ENCODE measurements around the gene C19orf25. TPM values are rescaled to one million over a fixed set of nuclear protein-coding genes. Genes with fewer than 3 reads are reported as not detected.
A peak's percentile ranks its signal among the peaks of the same experiment; 100 is the strongest.

Gene C19orf25
- total and polyA plus RNA-seq, 2 of the 13 experiments (the other 11 are each of a cell fraction or from before 2014, with no cell fraction given) = 14.2 to 32.4 TPM

DNA sequence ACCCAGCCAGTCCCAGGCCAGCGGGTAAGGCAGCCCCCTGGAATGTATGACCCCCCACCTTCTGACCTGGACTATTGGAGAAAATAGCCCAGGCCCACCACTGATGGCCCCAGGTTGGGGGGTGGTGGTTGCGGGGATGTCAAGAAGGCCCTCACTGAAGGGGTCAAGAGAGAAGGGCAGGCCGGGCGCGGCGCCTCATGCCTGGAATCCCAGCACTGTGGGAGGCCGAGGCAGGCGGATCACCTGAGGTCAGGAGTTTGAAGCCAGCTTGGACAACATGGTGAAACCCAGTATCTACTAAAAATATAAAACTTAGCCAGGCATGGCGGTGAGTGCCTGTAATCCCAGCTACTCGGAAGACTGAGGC is 35.3 kb upstream of the C19orf25 start:
- no peak for FAIRE-seq
- Histone ChIP-seq H3K27ac (ENCODE audit: extremely low read length, insufficient read depth, low read length) (no peak overlapping the region), H3K27me3 (ENCODE audit: control insufficient read depth in 1 of 2, insufficient read depth in 2 of 2, low read length in 2 of 2) (peaks cover 0 to 17% of the 10 kb centered on the region in 2 experiments; a peak in 3 of 5 replicates), H3K79me2 (ENCODE audit: insufficient read depth, low read length) (no peaks in the 10 kb centered on the region), H2AFZ (ENCODE audit: low read length) (no peak overlapping the region), H3K4me1 (ENCODE audit: insufficient read depth, low read length) (peaks cover 34% of the 10 kb centered on the region), H3K4me2 (ENCODE audit: low read depth, low read length) (no peak overlapping the region), H4K20me1 (ENCODE audit: insufficient read depth, low read length) (no peaks in the 10 kb centered on the region), H3K9ac (ENCODE audit: insufficient read depth, low read depth, low read length) (no peak overlapping the region), H3K36me3 (replicated peaks in 1 of 2; ENCODE audit: control insufficient read depth in 1 of 2, insufficient read depth in 2 of 2, low read length in 2 of 2) (no peaks in the 10 kb centered on the region), H3K4me3 (replicated peaks in 1 of 3; ENCODE audit: insufficient read depth in 1 of 3, low read depth in 2 of 3, low read length in 3 of 3) (no peak overlapping the region), H3K9me3 (ENCODE audit: low read length) (no peaks in the 10 kb centered on the region)
- ATAC-seq = no peak
- intact Hi-C loops (cut with micrococcal nuclease; ENCODE audit: unreplicated experiment) (no loop called here), in situ Hi-C loops (cut with HindIII; ENCODE audit: extremely low pct_ligation_motif_present, low pct_unique_long_range_greater_than_20kb) (loop anchor here (5.0 kb wide), 1 partner anchor 57 kb away; no protein-coding TSS in a partner anchor)
- TF ChIP-seq PHF21A (CRISPR knock-in tag; IDR thresholded peaks at IDR 0.05) (no peak), AGO1 (IDR thresholded peaks at IDR 0.05; ENCODE audit: low read depth, low read length, poor library complexity, severe bottlenecking) (peak; percentile 4), MNT (IDR thresholded peaks at IDR 0.05) (no peak)
- no peak for DNase-seq (ENCODE audit: low spot score)
- ChIA-PET CTCF (ENCODE audit: low intra/inter-chr PET ratio, low total read pairs) (interaction anchor here (2.0 to 2.1 kb wide), 2 partner anchors 11 to 69 kb away, joined by 5 to 8 read pairs; no protein-coding TSS in a partner anchor), POLR2A (no interaction called here)
- WGBS (ENCODE audit: low lambda C conversion rate) = 8% methylated on average over 9 of the region's 10 CpGs
- no TSS peak for BruUV-seq (replicated peaks)

DNA sequence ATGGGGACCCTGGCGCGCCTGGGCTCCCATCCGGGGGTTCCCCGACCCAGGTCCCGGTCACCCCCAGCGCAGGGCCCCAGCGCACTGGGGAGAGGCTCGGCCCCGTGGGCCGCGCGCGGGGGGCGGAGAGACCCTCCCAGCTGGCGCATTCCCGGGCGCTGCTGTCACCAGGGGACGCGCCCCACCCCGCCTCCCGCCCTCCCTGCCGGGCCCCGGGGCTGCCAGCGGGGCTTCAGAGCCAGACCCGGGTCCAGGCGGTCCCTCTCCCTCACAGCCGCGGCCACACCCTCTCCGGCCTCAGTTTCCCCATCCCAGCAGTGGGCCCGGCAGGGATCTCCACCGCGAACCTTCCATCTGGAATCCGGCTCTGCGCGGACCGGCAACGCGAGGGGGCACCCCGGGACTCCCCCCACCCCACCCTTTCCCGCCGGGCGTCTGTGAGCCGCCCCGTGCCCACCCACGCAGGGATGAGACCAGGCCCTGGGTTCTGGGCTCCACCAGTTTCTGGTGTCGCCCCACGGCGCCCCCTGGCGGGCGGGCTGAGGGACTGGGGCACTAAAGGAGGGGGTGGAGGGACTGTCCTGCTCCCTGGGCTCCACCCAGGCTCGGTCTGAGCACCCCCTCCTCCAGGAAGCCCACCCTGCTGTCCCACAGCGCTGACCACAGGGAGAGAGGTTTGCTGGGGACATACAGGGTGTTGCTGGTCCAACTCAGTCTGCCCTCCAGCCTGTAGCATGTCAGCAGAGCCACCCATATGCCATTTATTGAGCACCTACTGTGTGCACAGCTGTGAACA is 34.7 kb upstream of the C19orf25 start:
- Histone ChIP-seq H3K4me3 (replicated peaks in 1 of 3; ENCODE audit: insufficient read depth in 1 of 3, low read depth in 2 of 3, low read length in 3 of 3) (peak overlapping the region; percentile 50 to 73 (median 71); a peak in 4 of 6 replicates), H3K79me2 (ENCODE audit: insufficient read depth, low read length) (no peaks in the 10 kb centered on the region), H3K27me3 (ENCODE audit: control insufficient read depth in 1 of 2, insufficient read depth in 2 of 2, low read length in 2 of 2) (peaks cover 0 to 15% of the 10 kb centered on the region in 2 experiments; a peak in 3 of 5 replicates), H3K9ac (ENCODE audit: insufficient read depth, low read depth, low read length) (peak overlapping the region; percentile 43; the same call in 1 of the 2 replicates), H3K27ac (ENCODE audit: extremely low read length, insufficient read depth, low read length) (no peak overlapping the region), H3K9me3 (ENCODE audit: low read length) (no peaks in the 10 kb centered on the region), H4K20me1 (ENCODE audit: insufficient read depth, low read length) (no peaks in the 10 kb centered on the region), H3K4me1 (ENCODE audit: insufficient read depth, low read length) (peaks cover 34% of the 10 kb centered on the region), H3K36me3 (replicated peaks in 1 of 2; ENCODE audit: control insufficient read depth in 1 of 2, insufficient read depth in 2 of 2, low read length in 2 of 2) (no peaks in the 10 kb centered on the region), H2AFZ (ENCODE audit: low read length) (no peak overlapping the region), H3K4me2 (ENCODE audit: low read depth, low read length) (peak overlapping the region; percentile 75)
- ChIA-PET POLR2A (no interaction called here), CTCF (ENCODE audit: low intra/inter-chr PET ratio, low total read pairs) (interaction anchor here (1.3 to 2.1 kb wide), 3 partner anchors 10 to 76 kb away, joined by 4 to 8 read pairs (median 5); partner anchors contain the start of gene RPS15)
- intact Hi-C loops (cut with micrococcal nuclease; ENCODE audit: unreplicated experiment) = no loop called here
- ATAC-seq (peak; percentile 70), DNase-seq (ENCODE audit: low spot score) (no peak), FAIRE-seq (no peak)
- in situ Hi-C loops (cut with HindIII; ENCODE audit: extremely low pct_ligation_motif_present, low pct_unique_long_range_greater_than_20kb) = loop anchor here (5.0 kb wide), 1 partner anchor 56 kb away; no protein-coding TSS in a partner anchor
- BruUV-seq (replicated peaks) = no TSS peak
- 0% methylated on average over 13 of the region's 52 CpGs for WGBS (ENCODE audit: low lambda C conversion rate)
- TF ChIP-seq ZFP90 (CRISPR knock-in tag; IDR thresholded peaks at IDR 0.05; ENCODE audit: borderline replicate concordance) (no peak), CC2D1A (CRISPR knock-in tag; IDR thresholded peaks at IDR 0.05) (no peak), LCORL (IDR thresholded peaks at IDR 0.05) (no peak), LCORL (CRISPR knock-in tag; IDR thresholded peaks at IDR 0.05) (peak; percentile 54; the same call in 1 of the 2 replicates), TARDBP (CRISPR knock-in tag; IDR thresholded peaks at IDR 0.05) (no peak), ZSCAN25 (CRISPR knock-in tag; IDR thresholded peaks at IDR 0.05) (no peak), PLRG1 (conservative IDR thresholded peaks at IDR 0.05) (no peak), RXRA (CRISPR knock-in tag; IDR thresholded peaks at IDR 0.05) (no peak), ZKSCAN1 (IDR thresholded peaks at IDR 0.05; ENCODE audit: low read length) (peak; percentile 76), AKAP8 (CRISPR knock-in tag; IDR thresholded peaks at IDR 0.05) (no peak), DNMT3B (CRISPR knock-in tag; conservative IDR thresholded peaks at IDR 0.05) (no peak), FLYWCH1 (CRISPR knock-in tag; IDR thresholded peaks at IDR 0.05) (no peak)
